GM12891 (cell line): ENCODE data around the gene KCNC4.

ENCODE experiments used
- POLR2A ChIP-seq: IDR thresholded peaks from 2 replicates; pipeline ENCODE4 v1.6.1; 2011; ENCODE audit warnings: low read depth, low read length, control low read depth
- SPI1 ChIP-seq: IDR thresholded peaks from 2 replicates; pipeline ENCODE4 v1.6.1; 2011; ENCODE audit warnings: low read depth, low read length, control low read depth

DNA sequence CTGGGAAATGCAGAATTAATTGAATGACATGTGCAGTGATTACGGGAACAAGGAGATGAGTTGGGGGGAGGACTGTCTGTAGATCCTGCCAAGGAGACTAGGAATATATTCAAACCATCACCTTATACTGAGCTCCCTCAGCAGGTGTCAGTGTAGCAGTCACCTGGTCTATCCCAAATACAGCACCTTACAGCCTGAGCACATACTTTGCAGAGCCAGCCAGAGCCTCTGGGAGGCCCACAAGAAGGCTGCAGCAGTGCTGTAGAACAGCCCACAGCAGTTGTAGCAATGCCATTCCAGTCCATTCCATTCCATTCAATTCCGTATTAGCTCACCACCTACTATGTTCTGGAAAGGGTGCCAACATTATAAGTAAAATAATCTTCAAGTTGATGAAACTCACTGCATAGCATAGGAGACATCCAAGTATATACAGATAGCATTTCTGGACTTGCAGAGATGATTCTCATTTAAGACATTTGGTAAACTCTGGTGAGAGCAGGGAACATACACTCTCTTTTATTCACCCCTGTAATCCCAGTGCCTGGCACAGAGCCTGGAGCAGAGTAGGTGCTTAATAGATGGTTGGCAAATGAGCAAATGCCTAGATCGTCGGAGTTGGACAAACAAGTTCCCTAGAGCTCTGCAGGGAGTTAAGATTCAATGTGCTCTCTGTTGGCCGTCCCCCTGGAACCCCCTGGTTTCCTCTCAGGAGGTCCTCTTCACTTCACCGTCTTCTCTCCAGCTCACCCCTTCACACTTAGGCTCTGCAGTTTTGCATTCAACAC lies 44.7 kb downstream of the KCNC4 start:
- no peak for TF ChIP-seq POLR2A
- no peak for TF ChIP-seq SPI1
